ENCODE data around the gene GLRX.

- no peak for TF ChIP-seq POLR2AphosphoS5 (IDR thresholded peaks at IDR 0.05; ENCODE audit: borderline replicate concordance, low read depth, low read length)
- TF ChIP-seq EZH2 (IDR thresholded peaks at IDR 0.05): no peak
These were observed 12.0 kb downstream of the GLRX start for GRCh38 chr5:95810305-95811125.

All from SK-N-MC (cell line).